Measurements from ENCODE around the gene LRMDA. TPM values are rescaled to one million over a fixed set of nuclear protein-coding genes. Genes with fewer than 3 reads are reported as not detected.
A peak's percentile ranks its signal among the peaks of the same experiment; 100 is the strongest.

Gene LRMDA
- total and polyA plus RNA-seq, 2 of the 13 experiments (the other 11 are each of a cell fraction or from before 2014, with no cell fraction given), result 13.4 to 22.0 TPM

DNA sequence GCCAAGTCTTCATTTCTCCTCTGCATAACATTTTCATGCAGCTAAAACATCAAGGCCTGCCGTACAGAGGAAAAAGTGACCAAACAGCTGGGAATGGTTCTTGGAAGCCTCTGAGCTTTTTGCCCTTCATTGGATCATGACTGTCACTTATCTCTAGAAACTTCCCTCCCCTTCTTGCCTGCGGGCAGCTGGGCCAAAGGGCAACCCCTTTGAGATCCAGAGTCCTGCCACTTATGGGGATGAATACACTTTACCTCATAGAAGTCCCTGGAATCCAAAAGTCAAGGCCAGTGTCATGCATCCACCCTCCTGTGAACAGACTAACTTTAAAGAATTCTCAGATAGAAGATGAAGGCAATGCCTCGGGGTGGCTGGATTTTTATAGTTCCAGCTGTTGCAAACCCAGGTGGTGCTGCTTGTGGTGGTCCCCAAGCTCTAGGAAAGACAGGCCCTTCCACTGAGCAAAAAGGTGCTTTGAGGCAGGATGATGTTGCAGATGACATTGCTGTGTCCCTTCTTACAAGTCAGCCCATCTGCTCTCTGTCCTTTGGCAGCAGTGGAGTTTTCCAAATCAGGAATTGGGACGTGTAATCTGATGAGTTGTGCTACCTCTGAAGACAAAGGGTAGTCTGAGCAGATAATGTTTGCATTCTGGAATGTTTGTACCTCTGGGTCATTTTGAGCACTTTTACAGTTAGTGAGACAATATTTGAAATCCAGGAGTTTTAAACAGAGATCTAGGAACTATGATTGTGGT lies 64.2 kb downstream of the LRMDA start (continued):
- TF ChIP-seq, protein P1, sequence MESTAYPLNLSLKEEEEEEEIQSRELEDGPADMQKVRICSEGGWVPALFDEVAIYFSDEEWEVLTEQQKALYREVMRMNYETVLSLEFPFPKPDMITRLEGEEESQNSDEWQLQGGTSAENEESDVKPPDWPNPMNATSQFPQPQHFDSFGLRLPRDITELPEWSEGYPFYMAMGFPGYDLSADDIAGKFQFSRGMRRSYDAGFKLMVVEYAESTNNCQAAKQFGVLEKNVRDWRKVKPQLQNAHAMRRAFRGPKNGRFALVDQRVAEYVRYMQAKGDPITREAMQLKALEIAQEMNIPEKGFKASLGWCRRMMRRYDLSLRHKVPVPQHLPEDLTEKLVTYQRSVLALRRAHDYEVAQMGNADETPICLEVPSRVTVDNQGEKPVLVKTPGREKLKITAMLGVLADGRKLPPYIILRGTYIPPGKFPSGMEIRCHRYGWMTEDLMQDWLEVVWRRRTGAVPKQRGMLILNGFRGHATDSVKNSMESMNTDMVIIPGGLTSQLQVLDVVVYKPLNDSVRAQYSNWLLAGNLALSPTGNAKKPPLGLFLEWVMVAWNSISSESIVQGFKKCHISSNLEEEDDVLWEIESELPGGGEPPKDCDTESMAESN (CRISPR knock-in tag; conservative IDR thresholded peaks at IDR 0.05), result no peak
- TF ChIP-seq ASH2L (IDR thresholded peaks at IDR 0.05; ENCODE audit: insufficient read length, low read depth, low read length) (no peak), ZNF101 (CRISPR knock-in tag; IDR thresholded peaks at IDR 0.05; ENCODE audit: borderline replicate concordance, low read depth) (no peak), GFI1 (CRISPR knock-in tag; IDR thresholded peaks at IDR 0.05; ENCODE audit: borderline replicate concordance) (peak; percentile 30; the same call in 1 of the 2 replicates), GATAD2A (CRISPR knock-in tag; IDR thresholded peaks at IDR 0.05) (peak; percentile 53), ATF1 (CRISPR knock-in tag; IDR thresholded peaks at IDR 0.05) (0 out of 2 replicates have a peak, but pooled peaks have one; percentile 27), MEIS2 (CRISPR knock-in tag; IDR thresholded peaks at IDR 0.05) (no peak), PRDM15 (CRISPR knock-in tag; IDR thresholded peaks at IDR 0.05) (peak; percentile 59; the same call in 1 of the 2 replicates), GTF2F1 (IDR thresholded peaks at IDR 0.05; ENCODE audit: low read length) (no peak), ZNF589 (CRISPR knock-in tag; conservative IDR thresholded peaks at IDR 0.05) (no peak), FOXA3 (CRISPR knock-in tag; IDR thresholded peaks at IDR 0.05) (no peak), ONECUT2 (CRISPR knock-in tag; IDR thresholded peaks at IDR 0.05) (no peak), SNRNP70 (IDR thresholded peaks at IDR 0.05; ENCODE audit: low read depth, low read length) (no peak), PPARG (CRISPR knock-in tag; conservative IDR thresholded peaks at IDR 0.05) (peak; percentile 85), ZNF333 (CRISPR knock-in tag; IDR thresholded peaks at IDR 0.05; ENCODE audit: borderline replicate concordance) (no peak), SKI (IDR thresholded peaks at IDR 0.05; ENCODE audit: partially characterized antibody) (peak; percentile 25), ESRRA (CRISPR knock-in tag; IDR thresholded peaks at IDR 0.05; ENCODE audit: low read depth) (peak; percentile 72), TEAD3 (CRISPR knock-in tag; optimal IDR thresholded peaks at IDR 0.05; ENCODE audit: borderline replicate concordance) (peak; percentile 53), HNRNPK (IDR thresholded peaks at IDR 0.05; ENCODE audit: low read depth, low read length, poor library complexity, severe bottlenecking) (no peak), ZBTB20 (CRISPR knock-in tag; IDR thresholded peaks at IDR 0.05; ENCODE audit: borderline replicate concordance, low read depth) (no peak), ZNF543 (CRISPR knock-in tag; IDR thresholded peaks at IDR 0.05) (no peak), ZFP62 (CRISPR knock-in tag; IDR thresholded peaks at IDR 0.05) (no peak), TBX2 (CRISPR knock-in tag; IDR thresholded peaks at IDR 0.05; ENCODE audit: borderline replicate concordance) (peak; percentile 59; the same call in 1 of the 2 replicates)
- TF ChIP-seq, protein P2, sequence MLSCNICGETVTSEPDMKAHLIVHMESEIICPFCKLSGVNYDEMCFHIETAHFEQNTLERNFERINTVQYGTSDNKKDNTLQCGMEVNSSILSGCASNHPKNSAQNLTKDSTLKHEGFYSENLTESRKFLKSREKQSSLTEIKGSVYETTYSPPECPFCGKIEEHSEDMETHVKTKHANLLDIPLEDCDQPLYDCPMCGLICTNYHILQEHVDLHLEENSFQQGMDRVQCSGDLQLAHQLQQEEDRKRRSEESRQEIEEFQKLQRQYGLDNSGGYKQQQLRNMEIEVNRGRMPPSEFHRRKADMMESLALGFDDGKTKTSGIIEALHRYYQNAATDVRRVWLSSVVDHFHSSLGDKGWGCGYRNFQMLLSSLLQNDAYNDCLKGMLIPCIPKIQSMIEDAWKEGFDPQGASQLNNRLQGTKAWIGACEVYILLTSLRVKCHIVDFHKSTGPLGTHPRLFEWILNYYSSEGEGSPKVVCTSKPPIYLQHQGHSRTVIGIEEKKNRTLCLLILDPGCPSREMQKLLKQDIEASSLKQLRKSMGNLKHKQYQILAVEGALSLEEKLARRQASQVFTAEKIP (CRISPR knock-in tag; IDR thresholded peaks at IDR 0.05; ENCODE audit: borderline replicate concordance), result no peak

All from HepG2 (cell line).